Activated CD4-positive, alpha-beta T cell treated with anti-CD3 and anti-CD28 coated beads, Interleukin-2, amount 50 U/mL, for 16 hours (primary cell): ENCODE results near the gene MYO9B.

Source experiments
- DNase-seq: peaks from one replicate; pipeline ENCODE4 v3.0.0-alpha.2; 2020

MYO9B gene

GRCh38 chr19:17194608-17195007 lies 119.0 kb downstream of the MYO9B start:
- no peak for DNase-seq

GRCh38 chr19:17195106-17195505 lies 119.5 kb downstream of the MYO9B start:
- no peak for DNase-seq

GRCh38 chr19:17196610-17197009 lies 121.0 kb downstream of the MYO9B start:
- DNase-seq, result no peak

GRCh38 chr19:17197666-17198065 lies 122.1 kb downstream of the MYO9B start:
- no peak for DNase-seq

- no peak for DNase-seq
Observed at GRCh38 chr19:17200408-17201079, 125.0 kb downstream of the MYO9B start.

- DNase-seq, result no peak
Observed at GRCh38 chr19:17202249-17202648, 126.7 kb downstream of the MYO9B start.

- no peak for DNase-seq
Observed at GRCh38 chr19:17202713-17203112, 127.1 kb downstream of the MYO9B start.

- peak; percentile 52 for DNase-seq
Observed at GRCh38 chr19:17205237-17206140, 129.9 kb downstream of the MYO9B start.

GRCh38 chr19:17206736-17207581 lies 131.4 kb downstream of the MYO9B start:
- DNase-seq, result no peak

- DNase-seq, result peak; percentile 58
Observed at GRCh38 chr19:17209126-17210036, 133.8 kb downstream of the MYO9B start.

GRCh38 chr19:17210296-17210695 lies 134.7 kb downstream of the MYO9B start:
- no peak for DNase-seq

GRCh38 chr19:17211547-17212446 lies 136.2 kb downstream of the MYO9B start:
- DNase-seq, result no peak

- DNase-seq, result no peak
Observed at GRCh38 chr19:17213334-17213733, 137.8 kb downstream of the MYO9B start.

GRCh38 chr19:17214508-17215126 lies 139.0 kb downstream of the MYO9B start:
- DNase-seq, result no peak

GRCh38 chr19:17215127-17215971 lies 139.8 kb downstream of the MYO9B start, which contains the start of gene USE1:
Gene USE1, plus strand, starts transcription at chr19:17215357. Its CDS starts 49 bp downstream, at chr19:17215406.
- DNase-seq, result peak; percentile 91

GRCh38 chr19:17216058-17216670 lies 140.6 kb downstream of the MYO9B start:
- DNase-seq, result no peak

GRCh38 chr19:17219286-17219685 lies 143.7 kb downstream of the MYO9B start:
- DNase-seq, result no peak

- no peak for DNase-seq
Observed at GRCh38 chr19:17220207-17220758, 144.7 kb downstream of the MYO9B start.

- DNase-seq, result no peak
Observed at GRCh38 chr19:17225053-17225452, 149.5 kb downstream of the MYO9B start.
